ENCODE data around the gene CUL4A. TPM values are rescaled to one million over a fixed set of nuclear protein-coding genes. Genes with fewer than 3 reads are reported as not detected.

Gene CUL4A
- total RNA-seq (ENCODE audit: low replicate concordance): 95.1 and 96.0 TPM in 2 replicates

GRCh38 chr13:113209336-113209758, at the start of gene CUL4A:
Gene CUL4A (plus strand): TSS chr13:113209613. CDS start chr13:113209628, 15 bp downstream.
- no peaks in the 10 kb centered on the region for H3K9me3 Mint-ChIP-seq
- TF ChIP-seq CTCF (IDR thresholded peaks at IDR 0.05) (no peak), EZH2phosphoT487 (IDR thresholded peaks at IDR 0.05) (no peak), EZH2 (IDR thresholded peaks at IDR 0.05) (no peak)
- Histone ChIP-seq H3K36me3 (peaks cover 5% of the 10 kb centered on the region), H4K20me1 (ENCODE audit: low read depth) (peaks cover 57% of the 10 kb centered on the region), H2AFZ (replicated peaks) (peak within 1 kb of the TSS; percentile 92), H3K9ac (peak within 1 kb of the TSS; percentile 88), H3K4me2 (peak within 1 kb of the TSS; percentile 89), H3K79me2 (ENCODE audit: low read depth) (peaks cover 89% of the 10 kb centered on the region), H3K27ac (peak within 1 kb of the TSS; percentile 98), H3F3A (ENCODE audit: low read depth) (peaks cover 11% of the 10 kb centered on the region), H3K27me3 (no peaks in the 10 kb centered on the region), H3K9me3 (ENCODE audit: low read depth) (no peaks in the 10 kb centered on the region), H3K4me3 (peak within 1 kb of the TSS; percentile 91), H3K4me1 (peaks cover 18% of the 10 kb centered on the region)
- H3K36me3 Mint-ChIP-seq: peaks cover 19% of the 10 kb centered on the region
- peak within 1 kb of the TSS; percentile 95 for H3K4me3 Mint-ChIP-seq
- DNase-seq (ENCODE audit: low spot score): peak; percentile 95
- no peaks in the 10 kb centered on the region for H3K27me3 Mint-ChIP-seq (ENCODE audit: insufficient read depth, low read depth)
- peaks cover 32% of the 10 kb centered on the region for H3K4me1 Mint-ChIP-seq
- H3K27ac Mint-ChIP-seq: no peak within 1 kb of the TSS

GRCh38 chr13:113159701-113160100, 49.7 kb upstream of the CUL4A start:
- H2AFZ ChIP-seq (replicated peaks): peak overlapping the region; percentile 40

GRCh38 chr13:113160983-113161382, 48.4 kb upstream of the CUL4A start:
- Histone ChIP-seq H2AFZ (replicated peaks) (peak overlapping the region; percentile 10), H3K4me1 (peaks cover 24% of the 10 kb centered on the region), H3K9me3 (ENCODE audit: low read depth) (no peaks in the 10 kb centered on the region), H3K4me2 (no peak overlapping the region), H4K20me1 (ENCODE audit: low read depth) (no peaks in the 10 kb centered on the region), H3K4me3 (no peak overlapping the region), H3K9ac (no peak overlapping the region), H3K79me2 (ENCODE audit: low read depth) (no peaks in the 10 kb centered on the region), H3K27me3 (peaks cover 19% of the 10 kb centered on the region), H3K27ac (no peak overlapping the region), H3F3A (ENCODE audit: low read depth) (peaks cover 14% of the 10 kb centered on the region), H3K36me3 (no peaks in the 10 kb centered on the region)
- H3K9me3 Mint-ChIP-seq: no peaks in the 10 kb centered on the region
- H3K36me3 Mint-ChIP-seq: no peaks in the 10 kb centered on the region
- peaks cover 8% of the 10 kb centered on the region for H3K27me3 Mint-ChIP-seq (ENCODE audit: insufficient read depth, low read depth)
- H3K4me1 Mint-ChIP-seq: peaks cover 30% of the 10 kb centered on the region
- H3K27ac Mint-ChIP-seq: peak overlapping the region; percentile 42
- DNase-seq (ENCODE audit: low spot score): no peak
- H3K4me3 Mint-ChIP-seq: peak overlapping the region; percentile 30
- no peak for TF ChIP-seq CTCF (IDR thresholded peaks at IDR 0.05)
- TF ChIP-seq EZH2 (IDR thresholded peaks at IDR 0.05): no peak
- no peak for TF ChIP-seq EZH2phosphoT487 (IDR thresholded peaks at IDR 0.05)

More at GRCh38 chr13:113159701-113160100, 49.7 kb upstream of the CUL4A start:
- Histone ChIP-seq H3K36me3 (no peaks in the 10 kb centered on the region), H3K4me2 (peak overlapping the region; percentile 19), H3K9ac (no peak overlapping the region), H3K27ac (no peak overlapping the region), H3F3A (ENCODE audit: low read depth) (peaks cover 18% of the 10 kb centered on the region), H3K4me1 (peaks cover 24% of the 10 kb centered on the region), H3K79me2 (ENCODE audit: low read depth) (no peaks in the 10 kb centered on the region), H3K9me3 (ENCODE audit: low read depth) (no peaks in the 10 kb centered on the region), H3K27me3 (peaks cover 19% of the 10 kb centered on the region), H3K4me3 (no peak overlapping the region), H4K20me1 (ENCODE audit: low read depth) (no peaks in the 10 kb centered on the region)
- Mint-ChIP-seq H3K27me3 (ENCODE audit: insufficient read depth, low read depth) (peaks cover 11% of the 10 kb centered on the region), H3K4me1 (peaks cover 31% of the 10 kb centered on the region), H3K9me3 (no peaks in the 10 kb centered on the region), H3K36me3 (no peaks in the 10 kb centered on the region), H3K4me3 (no peak overlapping the region), H3K27ac (no peak overlapping the region)
- no peak for DNase-seq (ENCODE audit: low spot score)
- TF ChIP-seq EZH2phosphoT487 (IDR thresholded peaks at IDR 0.05) (no peak), CTCF (IDR thresholded peaks at IDR 0.05) (no peak), EZH2 (IDR thresholded peaks at IDR 0.05) (no peak)

All from neural progenitor cell (in vitro differentiated cells).